SU-DHL-6 (cell line): Measurements from ENCODE around the gene PKDREJ.

Experiments used
- CTCF ChIP-seq: fragments of 200-600 bp; sonication (generic); IDR thresholded peaks from one replicate; pipeline ENCODE4 v1.5.1; 2017; ENCODE audit warnings: antibody characterized with exemption, mild to moderate bottlenecking, low read length, moderate library complexity; ENCODE audit not compliant: insufficient read depth, poor library complexity, severe bottlenecking
- EZH2phosphoT487 ChIP-seq: fragments of 200-600 bp; sonication (generic), shearing (Covaris generic); conservative IDR thresholded peaks from 2 replicates; pipeline ENCODE4 v1.6.1; 2018; ENCODE audit warnings: mild to moderate bottlenecking, antibody characterized with exemption, low read length, moderate library complexity, mixed read lengths

- TF ChIP-seq CTCF (no peak), EZH2phosphoT487 (no peak)
These were observed 36.6 kb downstream of the PKDREJ start for GRCh38 chr22:46226577-46226976.
